GM10266 (cell line): ENCODE results near the gene UTP25.

Source experiments
- DNase-seq: peaks from one replicate; pipeline ENCODE4 v3.0.0; 2012; ENCODE audit errors: extremely low spot score
- TF ChIP-seq, protein P1 (sequence below): IDR thresholded peaks from 2 replicates; pipeline ENCODE4 v1.5.1; 2012; ENCODE audit warnings: mild to moderate bottlenecking, low read depth; ENCODE audit not compliant: control insufficient read depth, insufficient read depth; ENCODE audit errors: missing control alignments

The UTP25 gene

DNA sequence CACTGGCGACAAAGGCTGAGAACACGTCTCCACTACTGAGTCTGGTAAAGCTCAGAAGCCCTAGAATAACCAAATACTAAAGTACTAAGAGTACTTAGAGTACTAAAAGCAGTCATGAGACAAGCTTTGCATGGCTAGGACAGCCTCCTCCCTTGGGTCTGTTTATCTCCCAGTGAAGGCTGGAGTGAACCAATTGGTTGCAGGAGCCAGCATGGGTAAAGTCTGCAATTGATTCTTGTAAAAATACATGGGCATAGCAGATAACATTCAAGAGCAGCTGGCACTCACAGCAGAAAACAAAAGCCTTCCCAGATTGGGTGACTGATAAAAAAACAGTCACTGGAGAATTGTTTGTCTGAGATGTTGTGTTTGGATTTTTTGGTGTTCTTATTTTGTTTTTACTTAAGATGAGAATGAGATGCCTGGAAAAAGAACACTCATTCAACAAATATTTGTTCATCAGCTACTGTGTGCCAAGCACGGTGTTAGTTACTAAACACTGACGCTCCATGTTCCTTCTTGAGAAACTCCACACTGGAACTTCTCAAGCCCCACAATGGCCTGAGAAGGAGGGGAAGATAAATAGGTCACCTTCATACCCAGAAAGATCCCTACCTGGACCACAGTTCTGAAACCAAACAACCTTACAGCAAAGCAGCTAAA, 25.5 kb upstream of the UTP25 start:
- no peak for DNase-seq
- TF ChIP-seq, protein P1, sequence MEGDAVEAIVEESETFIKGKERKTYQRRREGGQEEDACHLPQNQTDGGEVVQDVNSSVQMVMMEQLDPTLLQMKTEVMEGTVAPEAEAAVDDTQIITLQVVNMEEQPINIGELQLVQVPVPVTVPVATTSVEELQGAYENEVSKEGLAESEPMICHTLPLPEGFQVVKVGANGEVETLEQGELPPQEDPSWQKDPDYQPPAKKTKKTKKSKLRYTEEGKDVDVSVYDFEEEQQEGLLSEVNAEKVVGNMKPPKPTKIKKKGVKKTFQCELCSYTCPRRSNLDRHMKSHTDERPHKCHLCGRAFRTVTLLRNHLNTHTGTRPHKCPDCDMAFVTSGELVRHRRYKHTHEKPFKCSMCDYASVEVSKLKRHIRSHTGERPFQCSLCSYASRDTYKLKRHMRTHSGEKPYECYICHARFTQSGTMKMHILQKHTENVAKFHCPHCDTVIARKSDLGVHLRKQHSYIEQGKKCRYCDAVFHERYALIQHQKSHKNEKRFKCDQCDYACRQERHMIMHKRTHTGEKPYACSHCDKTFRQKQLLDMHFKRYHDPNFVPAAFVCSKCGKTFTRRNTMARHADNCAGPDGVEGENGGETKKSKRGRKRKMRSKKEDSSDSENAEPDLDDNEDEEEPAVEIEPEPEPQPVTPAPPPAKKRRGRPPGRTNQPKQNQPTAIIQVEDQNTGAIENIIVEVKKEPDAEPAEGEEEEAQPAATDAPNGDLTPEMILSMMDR = no peak

DNA sequence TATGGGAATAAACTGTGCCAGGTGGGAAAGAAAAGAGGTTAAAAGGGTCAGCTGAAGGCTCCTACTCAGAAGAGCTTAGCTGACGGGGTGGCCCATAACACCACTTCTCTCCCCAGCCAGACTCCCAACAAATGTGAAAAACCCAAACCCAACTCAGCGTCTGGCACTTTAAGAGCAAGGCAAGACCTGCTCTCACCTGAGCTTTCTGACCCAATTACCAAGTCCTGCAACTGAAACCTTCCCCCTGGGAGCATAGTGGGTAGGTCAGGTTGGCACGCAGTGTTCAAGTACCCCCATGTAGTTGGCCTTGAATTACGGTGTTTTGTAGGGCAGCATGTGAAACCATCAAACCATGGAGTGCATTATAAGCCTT, 25.0 kb upstream of the UTP25 start:
- DNase-seq = no peak
- TF ChIP-seq, protein P1 = no peak

DNA sequence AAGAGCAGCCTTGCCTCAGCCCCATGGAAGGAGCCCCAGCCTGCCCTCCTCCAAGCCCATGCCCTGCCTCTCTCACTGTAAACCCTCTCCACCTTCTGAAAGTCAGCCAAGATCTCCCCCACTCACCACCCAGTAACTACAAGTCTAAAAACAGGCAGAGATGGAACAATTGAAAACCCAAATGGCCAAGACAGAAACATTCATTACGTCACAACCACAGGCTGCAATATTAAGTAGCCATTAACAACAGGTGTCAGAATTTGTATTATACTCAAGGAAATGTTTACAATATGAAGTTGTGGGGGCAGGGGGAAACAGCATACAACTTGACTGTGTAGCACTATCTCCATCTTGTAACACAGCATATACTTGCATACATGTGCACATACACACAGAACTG, 24.2 kb upstream of the UTP25 start:
- TF ChIP-seq, protein P1 = no peak
- no peak for DNase-seq

DNA sequence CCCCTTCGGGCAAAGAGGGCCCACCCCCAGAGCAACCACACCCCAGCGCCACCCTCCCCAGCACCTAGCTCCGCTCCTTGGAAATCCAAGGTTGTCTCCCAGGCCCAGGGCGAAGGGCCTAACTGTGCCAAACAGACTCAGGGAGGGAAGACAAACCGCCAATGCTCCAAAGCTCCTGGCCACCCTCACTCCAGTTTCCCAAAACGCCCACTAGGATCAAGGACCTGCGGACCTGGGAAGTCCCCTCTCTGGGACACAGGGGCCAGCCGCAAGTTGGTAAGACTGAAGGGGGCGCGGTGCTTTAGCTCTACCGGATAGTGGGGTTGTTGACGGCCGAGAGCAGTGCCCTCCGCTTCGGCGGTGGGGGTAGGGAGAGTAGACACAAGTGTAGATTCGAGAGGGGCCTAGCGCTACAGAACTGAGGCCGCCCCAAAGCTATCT, 22.4 kb upstream of the UTP25 start:
- TF ChIP-seq, protein P1 = no peak
- DNase-seq = no peak

DNA sequence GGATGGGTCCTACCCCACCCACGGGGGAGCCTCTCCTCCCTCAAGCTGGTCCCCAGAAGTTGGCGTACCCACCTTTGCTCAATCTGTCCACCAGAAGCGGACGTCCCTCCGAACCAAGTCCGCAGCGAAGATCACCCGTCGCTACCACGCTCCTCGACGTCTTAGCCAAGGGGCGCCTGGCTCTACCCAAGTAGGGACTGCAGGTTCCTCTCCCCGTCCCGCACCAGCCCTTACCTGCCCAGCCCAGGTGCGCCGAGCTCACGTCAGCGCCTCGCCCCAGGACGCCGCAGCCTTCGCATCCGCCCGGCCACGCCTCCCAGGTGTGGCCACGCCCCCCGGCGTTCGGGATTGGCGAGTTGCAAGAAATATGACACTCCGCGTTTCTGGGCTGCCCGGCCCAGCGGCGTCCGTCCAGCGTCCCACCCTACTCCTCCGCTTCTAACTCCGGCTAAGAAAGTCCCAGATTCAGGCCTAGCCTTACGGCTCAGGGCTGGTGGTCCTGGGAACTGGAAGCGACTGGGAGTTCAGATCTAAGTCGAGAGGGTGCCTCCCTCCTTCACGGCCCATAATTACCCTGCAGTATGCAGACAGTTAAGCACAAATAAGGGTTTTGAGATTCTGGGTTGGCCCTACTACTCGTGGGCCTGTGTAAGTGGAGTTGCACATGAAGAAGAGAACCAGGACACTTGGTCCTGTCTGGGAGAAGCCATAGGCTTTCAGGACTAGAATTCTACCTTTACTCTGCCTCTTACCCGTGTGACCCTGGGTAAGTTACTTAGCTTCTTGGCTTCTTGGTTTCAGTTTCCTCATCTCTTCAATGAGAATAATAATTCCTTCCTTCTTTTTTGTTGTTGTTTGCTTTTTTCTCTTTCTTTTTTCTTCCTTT, 21.7 kb upstream of the UTP25 start, which contains the start of gene IRF6:
IRF6 (minus strand) TSS at position 268 of the 886 bp plus-strand sequence. CDS start 4,729 bp downstream, outside the sequence.
- TF ChIP-seq, protein P1 = no peak
- DNase-seq = peak; percentile 78

DNA sequence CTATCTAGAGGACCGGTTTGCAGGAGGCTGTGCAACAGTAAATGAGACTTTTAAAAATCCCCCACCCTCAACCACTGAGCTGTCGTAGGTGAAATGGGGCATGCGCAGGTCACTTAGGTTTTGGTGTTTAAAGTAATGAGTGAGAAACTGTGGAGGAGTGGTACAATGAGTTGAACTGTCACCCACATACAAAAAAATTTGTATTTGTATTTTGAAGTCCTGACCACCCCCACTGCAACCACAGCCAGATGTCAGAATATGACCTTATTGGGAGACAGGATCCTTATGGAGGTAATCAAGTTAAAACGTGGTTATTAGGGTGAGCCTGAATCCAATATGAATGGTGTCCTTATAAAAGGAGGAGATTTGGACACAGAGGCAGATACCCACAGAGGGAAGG, 20.3 kb upstream of the UTP25 start:
- no peak for DNase-seq
- TF ChIP-seq, protein P1 = no peak
